GM19463 (cell line): ENCODE data around the gene ADARB1.

Experiments
- ATAC-seq: cut with Tn5 transposase; IDR thresholded peaks from one replicate; pipeline ENCODE4 v1.9.1; 2021; ENCODE audit warnings: mild to moderate bottlenecking, moderate library complexity; ENCODE audit not compliant: unreplicated experiment

The ADARB1 gene

GRCh38 chr21:45054927-45055612, 19.3 kb upstream of the ADARB1 start:
- ATAC-seq: no peak

DNA sequence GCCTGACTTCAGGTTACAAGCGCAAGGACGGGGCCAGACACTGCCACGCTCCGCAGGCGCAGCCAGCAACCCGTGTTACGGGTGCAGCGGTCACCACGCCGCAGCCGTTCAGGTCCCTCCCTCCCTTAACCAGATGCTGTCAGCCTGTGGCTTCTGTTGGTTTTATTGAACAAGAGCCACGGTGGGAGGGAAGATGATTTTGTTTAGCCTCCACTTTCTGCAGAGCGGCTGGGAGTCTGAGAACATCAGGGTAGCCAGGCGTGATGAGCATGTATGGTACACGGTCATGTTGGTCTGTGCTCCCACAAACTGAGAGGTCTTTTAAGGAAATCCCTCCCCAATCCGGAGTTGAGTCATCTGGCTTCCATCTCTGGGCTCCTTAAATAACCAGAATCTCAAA, 18.5 kb upstream of the ADARB1 start:
- no peak for ATAC-seq

DNA sequence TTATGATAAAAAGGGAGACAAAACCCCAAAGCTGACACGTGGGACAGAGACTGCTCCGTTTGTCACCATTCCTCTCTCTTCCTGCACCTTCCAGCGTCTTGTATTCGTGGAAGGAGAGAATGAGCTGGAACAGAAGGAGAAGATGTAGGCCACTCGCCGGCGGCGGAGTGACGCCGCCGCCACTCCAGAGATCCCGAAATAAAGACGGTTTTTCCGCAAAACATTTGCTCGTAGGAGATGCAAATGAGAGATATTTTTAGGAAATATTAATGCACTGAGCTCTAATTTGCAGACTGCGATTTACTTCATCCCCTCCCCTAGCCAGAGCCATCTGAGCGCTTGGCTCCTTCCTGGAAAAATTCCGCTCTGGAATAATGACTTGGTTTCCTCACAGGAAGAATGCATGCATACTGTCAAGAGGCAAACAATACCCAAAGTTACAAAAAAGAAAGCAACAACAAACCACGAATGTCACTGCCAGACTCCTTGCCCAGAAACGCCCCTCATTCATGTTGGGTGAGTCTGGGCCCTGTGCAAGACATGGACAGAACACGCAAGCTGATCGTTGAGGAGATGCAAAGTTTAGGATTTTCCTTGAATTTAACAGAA, 18.0 kb upstream of the ADARB1 start:
- ATAC-seq: no peak

DNA sequence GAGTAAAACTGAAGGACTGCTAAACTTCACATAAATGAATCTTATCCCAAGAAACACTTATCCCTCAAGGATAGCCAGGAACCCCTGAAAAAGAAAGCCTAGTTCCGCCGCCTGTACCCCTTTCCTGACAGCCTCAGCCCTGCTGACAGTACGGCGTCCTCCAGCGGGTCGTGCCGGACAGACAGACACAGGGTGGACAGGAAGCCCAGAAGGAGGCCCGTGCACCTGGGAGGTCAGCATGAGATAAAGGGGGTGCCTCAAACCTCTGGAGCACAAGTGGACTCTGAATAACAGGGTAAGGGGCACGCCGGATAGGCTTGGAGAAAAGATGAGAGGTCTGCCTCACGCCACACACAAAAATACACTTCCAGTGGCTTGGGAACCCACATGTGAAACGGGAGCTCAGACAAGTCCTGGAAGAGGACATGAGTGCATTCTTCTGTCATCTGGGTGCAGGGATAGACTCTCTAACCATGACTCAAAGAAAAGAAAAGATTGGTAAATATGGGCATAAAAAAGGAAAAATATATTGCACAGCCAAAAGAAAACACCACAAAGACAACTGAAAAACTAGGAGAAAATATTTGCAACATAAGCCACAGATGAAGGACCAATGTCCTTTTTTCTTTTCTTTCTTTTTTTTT, 17.3 kb upstream of the ADARB1 start:
- no peak for ATAC-seq

GRCh38 chr21:45057886-45058285, 16.5 kb upstream of the ADARB1 start:
- no peak for ATAC-seq

DNA sequence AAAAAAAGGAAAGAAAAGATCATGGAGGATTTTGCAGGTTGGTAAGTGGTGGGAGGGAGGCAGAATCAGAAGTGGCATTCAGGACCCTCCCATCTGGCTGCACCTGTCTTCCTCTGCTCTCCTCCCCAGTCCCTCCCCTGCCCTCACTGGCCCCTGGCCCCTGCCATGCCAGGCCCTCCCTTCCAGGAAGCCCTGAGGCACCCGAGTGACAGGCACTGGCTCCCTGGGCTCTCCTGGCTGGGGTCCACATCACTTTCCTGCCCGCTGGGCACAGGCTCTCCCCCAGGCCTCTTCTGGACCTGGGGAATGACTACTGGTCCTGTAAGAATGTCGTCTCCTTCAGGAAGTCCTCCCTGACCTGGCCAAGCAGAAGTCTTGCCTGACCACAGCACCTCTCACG, 15.3 kb upstream of the ADARB1 start:
- no peak for ATAC-seq

- ATAC-seq: no peak
Measured at GRCh38 chr21:45060089-45060488, 14.3 kb upstream of the ADARB1 start.

DNA sequence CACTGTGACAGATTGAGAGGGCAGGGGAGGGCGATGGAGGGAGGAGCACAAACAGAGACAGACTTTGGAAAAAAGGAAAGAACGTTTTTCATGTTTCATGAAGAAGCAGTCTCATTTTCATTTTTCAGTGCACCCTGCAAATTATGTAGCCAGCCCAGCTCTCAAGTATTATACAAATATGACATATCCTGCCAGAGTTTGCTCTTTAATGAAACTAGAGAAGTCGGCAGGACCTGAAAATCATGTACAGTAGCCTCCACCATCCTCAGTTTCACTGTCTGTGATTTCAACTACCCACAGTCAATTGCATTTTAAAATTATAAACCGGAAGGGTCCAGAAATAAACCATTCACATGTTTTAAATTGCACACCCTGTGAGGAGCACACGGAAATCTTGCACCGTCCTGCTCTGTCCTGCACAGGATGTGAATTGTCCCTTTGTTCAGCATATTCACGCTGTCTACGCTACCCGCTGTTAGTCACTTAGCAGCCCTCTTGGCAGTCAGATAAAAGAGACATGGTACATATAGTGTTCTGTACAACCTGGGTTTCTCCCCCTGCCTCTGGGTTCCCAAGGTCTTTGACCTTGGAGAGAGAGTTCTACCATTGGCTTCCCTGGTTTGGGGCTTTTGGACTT, 13.6 kb upstream of the ADARB1 start:
- no peak for ATAC-seq

DNA sequence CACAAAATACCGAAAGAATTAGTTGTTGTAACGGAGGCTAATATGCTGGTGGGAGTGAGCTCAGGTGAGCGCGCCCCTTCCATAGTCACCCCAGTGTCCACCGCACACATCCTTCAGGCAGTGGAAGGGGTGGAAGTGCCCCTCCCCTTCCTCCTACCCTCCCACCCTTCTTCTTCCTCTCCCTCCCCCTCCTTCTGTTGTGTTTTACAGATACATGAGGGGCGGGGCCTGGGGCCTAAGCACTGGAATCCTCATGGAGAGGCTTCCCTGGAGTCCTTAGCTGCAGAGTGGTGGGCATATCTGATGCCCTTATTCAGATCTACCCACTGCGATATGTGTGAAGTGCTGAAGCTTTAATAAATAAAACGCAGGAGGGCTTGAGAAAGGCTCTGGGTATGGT, 10.3 kb upstream of the ADARB1 start:
- no peak for ATAC-seq

DNA sequence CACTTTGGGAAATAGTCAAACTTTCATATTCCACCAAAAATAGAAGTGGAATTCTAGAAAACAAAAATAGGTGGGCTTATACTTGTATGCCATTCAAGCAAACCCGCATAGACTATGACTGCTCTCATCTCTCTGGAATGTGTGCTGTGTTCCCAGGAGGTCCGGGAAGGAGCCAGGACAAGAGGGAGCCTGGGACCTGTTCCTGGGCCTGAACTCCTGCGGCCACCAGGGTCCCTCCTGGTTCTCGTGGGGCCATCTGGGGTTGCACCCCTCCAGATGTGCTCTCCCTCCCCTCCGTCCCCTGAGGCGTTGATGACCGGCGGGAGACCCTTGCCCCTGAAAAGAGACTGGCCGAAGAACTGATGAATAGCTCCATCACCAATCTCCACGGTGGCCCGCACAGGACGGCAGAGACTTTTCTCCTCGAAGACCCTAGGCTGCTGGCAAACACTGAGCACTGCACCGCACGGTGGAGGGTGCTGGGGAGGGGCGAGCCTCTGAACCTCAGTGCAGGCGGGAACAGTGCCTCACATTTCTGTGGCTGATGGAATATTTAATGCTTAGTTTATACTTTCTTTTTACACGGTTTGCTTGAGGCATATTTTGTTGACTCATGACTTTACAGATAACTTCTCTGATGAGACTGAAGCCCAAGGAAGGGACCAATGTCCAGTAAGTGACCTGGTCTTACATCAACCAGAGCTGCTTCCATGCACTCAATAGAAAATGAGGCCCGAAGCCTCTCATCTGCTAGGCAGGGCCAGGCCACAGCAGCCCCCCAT, 9.6 kb upstream of the ADARB1 start:
- ATAC-seq: no peak

- ATAC-seq: no peak
Measured at GRCh38 chr21:45067462-45068285, 6.7 kb upstream of the ADARB1 start.

DNA sequence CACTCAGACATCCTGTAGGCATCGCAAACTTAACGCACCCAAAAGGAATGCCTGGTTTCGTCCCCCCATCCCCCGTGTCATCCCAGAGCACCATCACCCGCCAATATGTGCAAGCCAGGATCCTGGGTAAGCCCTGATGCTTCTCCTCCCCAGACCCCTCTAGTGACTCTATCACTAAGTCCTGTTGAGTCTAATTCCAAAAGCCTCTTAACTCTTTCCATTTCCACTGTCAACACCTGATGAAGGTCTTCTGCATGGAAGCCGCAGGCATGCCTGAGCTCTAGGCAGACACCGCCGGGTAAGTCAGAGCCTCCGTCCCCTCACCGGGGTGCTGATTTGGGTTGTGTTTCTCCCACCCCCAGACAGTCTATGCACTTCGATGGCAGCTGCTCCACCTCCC, 5.3 kb upstream of the ADARB1 start:
- ATAC-seq: no peak

DNA sequence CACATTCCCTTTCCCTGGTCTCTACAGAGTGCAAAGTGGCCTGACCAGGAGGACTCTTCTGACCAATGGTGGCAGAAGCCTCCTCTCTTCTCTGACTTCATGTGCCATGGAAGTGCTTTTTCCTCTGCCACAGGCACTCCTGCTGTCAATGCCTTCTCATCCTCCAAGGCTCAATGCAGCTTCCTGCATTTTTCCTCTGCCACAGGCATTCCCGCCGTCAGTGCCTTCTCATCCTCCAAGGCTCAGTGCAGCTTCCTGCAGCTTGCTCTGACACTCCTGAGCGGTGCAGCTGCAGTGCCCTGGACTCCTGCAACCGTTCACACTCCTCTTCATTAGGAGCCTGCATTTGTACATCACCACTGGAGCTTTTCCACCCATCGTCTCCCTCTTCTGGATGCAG, 4.7 kb upstream of the ADARB1 start:
- ATAC-seq: no peak

DNA sequence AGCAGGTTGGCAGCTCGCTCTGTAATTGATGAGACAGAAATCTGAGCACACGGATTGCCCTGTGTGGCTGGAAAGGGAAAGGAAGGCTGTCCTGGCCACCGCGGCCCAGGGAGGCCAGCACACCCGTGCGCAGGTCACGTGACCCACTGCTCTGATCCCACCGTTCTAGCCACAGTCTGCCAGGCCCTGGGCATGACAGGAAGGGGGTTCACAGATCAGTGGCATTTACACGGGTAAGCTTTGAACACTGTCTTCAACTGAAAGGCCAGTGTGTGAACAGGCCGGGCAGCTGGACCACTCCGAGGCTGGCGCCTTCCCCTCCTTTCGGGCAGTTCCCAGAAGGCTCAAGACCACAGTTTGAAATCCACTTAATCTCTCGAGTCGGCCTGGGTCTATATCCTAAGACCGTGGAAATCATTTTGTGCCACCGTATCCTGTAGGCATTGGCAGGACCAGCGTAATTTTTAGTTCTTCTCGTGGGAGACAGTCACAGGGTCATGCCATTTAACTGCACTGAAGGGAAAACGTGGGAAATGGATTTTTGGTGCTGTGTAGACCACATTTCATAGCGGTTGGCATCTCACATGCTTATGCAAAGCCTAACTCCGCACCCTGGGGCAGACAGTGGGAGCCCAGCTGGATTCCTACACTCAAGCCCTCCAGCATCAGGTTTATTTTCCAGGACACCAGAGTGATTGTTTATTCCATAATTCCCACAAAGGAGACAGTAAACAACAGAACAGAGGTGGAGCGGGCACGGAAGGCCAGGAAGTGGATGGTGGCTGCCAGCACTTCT, 3.1 kb upstream of the ADARB1 start:
- ATAC-seq: no peak

- no peak for ATAC-seq
Measured at GRCh38 chr21:45071874-45072737, 2.3 kb upstream of the ADARB1 start.

DNA sequence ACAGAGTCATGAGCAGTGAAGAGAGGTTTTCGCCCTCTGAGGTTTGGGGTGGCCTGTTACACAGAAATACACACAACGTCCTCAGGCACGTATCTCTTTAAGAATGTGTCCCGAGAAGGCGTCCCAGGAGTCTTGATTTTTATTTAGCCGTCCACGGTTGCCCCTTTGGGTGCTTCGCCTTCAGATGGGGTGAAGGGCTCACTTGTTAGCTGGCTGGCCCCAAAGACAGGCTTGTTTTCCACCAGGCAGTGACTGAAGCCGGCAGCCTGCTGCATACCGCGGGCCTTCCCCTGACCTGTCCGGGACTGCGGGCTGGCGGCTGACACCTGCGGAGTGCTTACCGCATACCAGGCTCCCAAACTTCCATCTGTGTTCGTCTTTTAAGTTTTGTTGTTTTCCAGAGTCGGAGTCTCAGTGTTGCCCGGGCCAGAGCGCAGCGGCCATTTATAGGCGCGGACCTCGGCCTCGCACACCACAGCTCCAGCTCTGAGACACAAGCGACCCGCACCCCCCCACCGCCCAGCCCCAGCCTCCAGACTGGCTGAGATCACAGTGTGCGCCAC, 1.6 kb upstream of the ADARB1 start:
- ATAC-seq: no peak

DNA sequence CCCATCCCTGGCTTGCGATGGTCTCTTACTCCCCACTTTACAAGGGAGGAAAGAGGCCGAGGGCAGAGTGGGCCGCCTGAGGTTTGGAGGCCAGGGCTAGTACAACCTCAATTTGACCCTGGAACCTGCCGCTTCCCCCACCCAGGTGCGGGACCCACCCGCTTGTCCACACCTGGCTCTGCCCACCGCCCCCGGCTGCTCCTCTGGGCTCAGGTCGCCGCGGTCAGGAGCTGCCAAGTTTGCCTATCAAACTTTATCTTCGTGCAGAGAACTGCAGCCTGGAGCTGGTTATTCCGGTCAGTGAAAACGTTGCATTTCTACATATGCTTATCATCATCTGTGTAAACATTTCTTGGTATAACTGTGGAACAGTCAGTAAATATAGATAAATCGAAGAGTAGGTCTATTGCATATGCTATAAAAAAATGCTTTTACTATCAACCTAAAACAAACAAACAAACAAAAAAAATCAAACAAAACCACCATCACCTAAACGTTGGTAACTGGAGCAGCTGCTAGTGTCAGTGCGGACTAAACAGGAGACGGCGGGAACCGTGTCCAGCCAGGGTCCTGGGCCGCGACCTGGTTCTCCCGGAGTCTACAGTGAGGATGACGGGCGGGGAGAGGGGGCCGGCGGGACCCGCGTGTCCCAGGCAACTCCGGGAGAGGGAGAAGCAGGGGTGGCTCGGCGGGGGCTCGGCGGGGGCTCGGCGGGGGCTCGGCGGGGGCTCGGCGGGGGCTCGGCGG, 906 bp upstream of the ADARB1 start:
- no peak for ATAC-seq
